Hindlimb muscle (tissue), 1 donor: Measurements from ENCODE around the gene RPL26. TPM values are rescaled to one million over a fixed set of nuclear protein-coding genes. Genes with fewer than 3 reads are reported as not detected.
"Not testable (repeated sequence)": the region's sequence is repeated elsewhere in the genome, so short reads cannot be mapped to it uniquely, and the experiment has no call there.

Source experiments
- DNase-seq: peaks from one replicate; pipeline ENCODE4 v3.0.0-alpha.2; 2013
- polyA plus RNA-seq: library from polyadenylated mRNA; unstranded; fragments of 120-200 nt; gene quantifications from one replicate; pipeline ENCODE4 v1.2.1, GENCODE V29; 2013; ENCODE audit not compliant: insufficient read length

The RPL26 gene
- polyA plus RNA-seq, 1 donor = 2,898 TPM

DNA sequence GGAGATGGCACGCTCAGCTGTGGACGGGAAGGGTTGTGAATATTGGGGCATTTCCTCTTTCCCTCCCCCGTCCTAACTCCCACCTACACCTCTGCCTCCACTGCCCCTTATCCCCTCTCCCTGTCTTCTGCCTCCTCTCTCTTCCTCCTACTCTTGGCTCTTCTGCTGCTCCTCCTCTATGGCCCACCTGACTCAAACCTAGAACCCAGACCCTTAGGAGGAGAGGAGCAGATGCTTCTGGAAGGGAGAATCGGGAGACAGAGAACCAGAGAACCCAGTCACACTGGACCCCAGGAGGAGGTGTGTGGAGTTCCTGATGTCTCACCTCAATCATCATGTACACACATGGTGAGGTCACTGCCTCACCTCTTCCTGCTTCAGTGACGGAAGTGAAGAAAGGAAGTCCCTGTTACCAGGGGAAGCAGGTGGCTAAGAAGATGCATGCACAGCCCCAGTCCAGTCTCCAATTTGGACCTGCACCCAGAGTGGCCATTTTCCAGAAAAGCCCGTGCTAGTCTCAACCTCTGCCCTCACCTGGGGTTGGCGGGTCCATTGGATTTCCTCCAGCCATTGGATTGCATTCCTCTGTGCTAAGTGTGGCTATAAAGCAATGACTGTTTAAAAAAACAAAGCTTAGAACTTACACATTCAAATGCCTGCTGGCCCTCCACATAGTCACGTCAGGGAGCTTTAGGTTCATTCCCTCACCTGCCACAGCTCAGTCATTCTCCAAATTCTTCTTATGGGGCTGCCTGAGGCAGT lies 10.7 kb upstream of the RPL26 start:
- no peak for DNase-seq

DNA sequence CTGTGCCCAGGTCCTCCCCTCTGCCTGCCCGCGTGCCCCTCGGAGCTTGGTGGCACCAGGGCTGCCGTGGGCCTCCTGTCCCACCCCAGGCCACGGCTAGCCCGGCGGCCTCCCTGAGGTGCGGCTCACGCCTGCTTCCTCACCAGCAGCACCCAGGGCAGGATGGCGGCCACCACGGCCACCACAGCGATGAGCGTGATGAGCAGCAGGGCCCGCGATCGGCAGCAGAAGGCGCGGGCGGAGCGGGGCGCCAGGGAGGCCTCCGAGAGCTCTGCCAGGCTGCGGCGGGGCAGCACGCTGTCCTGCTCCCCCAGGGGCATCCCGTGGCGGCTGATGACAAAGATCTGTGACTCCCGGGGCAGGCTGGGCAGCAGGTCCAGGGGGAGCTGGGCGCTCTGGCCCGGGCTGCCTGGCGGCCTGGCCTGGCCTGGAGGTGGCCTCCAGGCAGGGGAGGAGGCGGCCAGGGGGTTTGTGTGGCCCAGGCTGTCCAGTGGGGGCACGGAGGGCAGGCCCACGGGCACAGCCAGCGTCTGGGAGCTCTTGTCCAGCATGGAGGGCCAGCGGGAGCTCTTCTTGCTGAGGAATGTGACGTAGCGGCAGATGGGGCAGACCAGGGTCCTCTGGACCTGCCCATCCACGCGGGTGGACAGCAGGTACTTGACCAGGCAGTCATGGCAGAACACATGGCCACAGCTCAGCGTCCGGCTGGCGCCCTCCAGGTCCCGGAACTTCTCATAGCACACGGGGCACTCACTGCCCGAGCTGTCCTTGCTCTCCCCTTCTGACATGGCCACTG lies 9.9 kb upstream of the RPL26 start:
- no peak for DNase-seq

DNA sequence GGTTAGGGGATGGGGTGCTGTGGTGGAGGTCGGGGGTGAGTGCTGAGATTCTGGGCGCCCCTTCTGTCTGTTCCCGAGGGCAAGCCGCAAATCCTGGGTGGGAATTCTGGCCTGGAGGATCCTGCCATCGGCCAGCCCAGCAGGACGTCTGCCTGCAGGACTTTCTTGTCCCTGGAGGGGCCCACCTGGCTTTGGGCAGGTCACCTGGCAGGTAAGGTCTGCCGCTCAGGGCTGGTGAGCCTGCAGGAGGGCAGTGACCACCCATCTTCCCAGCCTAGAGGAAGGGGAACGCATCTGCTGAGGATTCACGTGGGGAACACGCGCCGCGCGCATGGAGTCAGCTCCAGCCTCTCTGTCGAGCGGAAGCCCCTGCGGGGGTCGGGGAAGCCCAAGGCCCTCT lies 9.3 kb upstream of the RPL26 start:
- DNase-seq = no peak

DNA sequence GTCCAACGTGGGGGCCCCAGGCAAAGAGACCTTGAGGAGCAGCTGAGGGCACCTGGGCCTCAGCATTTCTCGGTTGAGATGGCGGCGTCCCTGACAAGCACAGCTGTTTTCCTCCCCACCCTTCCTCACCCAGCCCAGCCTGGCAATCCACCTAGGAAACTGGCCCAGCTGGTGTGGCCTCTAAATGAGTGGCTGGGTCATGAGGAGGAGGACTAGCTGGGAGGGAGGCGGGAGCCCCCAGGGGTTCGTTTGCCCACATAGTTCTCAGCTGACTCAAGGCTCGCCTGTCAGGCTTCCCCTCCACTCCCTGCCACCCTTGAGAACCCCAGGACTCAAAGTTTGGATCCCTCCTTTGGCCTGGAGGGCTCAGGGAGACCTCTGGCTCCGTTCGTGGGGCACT lies 8.7 kb upstream of the RPL26 start:
- no peak for DNase-seq

DNA sequence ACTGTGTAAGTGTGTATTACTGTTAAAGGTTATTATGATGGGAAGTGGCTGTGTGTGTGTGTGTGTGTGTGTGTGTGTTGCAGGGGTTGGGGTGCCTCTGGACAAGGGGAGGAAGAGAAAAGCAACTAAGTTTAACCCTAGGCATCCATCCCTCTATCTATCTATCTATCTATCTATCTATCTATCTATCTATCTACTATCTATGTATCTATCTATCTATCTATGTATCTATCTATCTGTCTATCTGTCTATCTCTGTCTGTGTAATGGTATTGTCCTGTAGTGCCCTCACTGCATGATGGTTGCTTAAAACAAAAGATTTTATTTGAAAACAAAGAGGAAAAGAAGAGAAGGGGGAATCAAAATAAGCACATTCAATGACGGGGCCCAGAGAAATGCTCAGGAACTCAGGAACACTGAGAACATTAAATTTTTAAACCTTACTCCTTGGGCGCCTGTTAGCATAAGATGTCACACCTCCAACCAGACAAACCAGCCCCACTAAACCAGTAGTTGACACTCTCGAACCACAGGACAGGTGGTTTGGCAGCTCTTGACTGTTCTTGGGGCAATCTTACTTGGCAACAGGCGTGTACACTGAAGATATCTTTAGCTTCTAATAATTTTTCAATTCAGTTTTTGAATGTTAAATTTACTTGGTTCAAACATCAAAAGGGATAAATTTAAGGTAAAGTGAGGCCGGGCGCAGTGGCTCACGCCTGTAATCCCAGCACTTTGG lies 5.1 kb upstream of the RPL26 start:
- DNase-seq = no peak

DNA sequence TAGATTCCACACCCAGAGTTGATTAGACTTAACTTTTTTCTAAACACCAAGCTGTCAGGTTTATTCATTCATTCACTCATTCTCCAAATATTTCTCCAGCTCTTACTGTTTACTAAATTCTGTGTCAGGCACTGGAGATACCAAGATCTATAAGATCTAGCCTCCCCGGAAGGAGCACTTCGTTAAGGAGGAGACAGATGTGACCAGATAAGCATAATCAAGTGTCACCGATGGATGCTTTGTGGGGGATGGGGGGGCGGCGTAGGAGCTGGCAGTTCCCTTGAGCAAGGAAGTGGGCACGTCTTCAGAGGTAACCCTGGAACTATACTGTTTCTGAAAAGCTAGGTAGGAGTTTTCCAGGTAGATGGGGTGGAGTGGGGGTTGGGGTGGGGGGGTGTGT lies 3.8 kb upstream of the RPL26 start:
- no peak for DNase-seq

DNA sequence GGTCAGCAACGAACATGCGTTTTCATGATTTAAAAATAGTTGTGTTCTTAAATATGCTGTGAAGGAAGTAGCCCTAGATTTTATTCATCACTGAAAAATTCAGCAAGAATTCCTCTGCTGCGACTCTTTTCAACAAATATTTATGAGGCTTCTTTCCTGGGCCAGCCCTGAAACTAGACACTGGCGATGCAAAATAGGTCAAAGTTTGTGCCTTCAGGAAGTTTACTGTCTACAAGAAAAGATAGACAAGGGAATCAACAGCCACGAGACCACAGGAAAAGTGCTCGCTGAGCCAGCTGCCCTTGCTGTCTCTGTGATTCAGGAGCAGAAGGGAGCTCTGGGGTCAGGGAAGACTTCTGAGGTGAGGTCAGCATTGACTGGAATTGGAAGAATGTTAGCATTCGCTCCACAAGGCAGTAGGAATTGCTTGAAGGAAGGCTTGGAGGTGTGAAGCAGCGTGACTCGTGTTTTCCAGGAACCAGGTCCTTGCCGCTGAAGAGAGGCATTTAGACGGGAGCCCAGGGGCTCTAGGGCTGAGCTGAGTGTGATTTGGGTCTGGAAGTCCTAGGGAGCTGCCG lies 1.9 kb upstream of the RPL26 start:
- no peak for DNase-seq

DNA sequence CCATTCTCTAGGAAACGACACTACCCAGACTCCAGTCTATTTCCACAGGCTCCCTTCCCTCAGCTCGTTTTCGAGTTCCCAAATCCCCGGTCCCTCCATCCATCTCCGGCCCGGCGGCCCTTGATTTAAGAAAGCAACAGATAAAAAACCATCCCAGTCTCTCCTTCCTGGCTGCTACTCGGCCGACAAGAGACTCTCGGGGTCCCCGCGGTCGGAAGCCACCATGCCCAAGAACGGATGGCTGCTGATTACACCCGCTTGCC lies 182 bp downstream of the RPL26 start:
- DNase-seq = no peak

DNA sequence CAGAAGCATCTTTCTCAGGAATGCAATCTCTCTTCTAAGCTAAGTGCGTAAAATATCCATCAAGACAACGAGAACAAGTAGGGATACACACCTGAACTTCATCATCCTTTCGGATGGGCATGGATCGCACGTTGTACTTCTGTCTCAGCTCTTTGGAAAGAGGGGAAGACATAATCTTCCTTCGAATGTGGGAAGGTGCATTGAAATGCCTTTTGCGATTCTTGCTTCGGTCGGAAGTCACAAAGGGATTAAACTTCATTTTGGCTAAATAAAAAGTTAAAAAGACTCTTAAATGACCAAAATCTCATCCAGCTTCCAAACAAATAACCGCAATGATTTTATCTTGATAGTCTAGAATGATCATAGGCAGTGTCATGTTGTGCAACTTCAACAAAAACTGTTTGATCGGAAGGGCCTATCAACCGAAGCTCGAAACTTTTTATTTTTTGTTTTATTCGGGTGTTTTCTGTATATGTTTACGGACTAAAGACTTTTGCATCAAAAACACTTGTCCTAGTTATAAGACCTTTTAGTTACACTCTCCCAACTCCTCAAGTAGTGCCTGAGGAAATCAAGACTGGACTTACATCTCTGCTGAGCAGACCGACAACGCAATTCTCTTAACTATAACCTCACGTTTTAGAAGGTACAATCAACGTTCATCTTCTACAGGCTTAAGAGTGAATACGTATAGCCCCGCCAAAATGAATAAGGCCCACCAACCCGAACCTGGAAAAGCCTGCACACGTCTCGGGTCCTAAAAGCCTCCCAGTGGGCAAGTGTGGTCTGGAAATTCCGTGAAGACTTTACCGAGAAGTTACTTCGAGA lies 727 bp downstream of the RPL26 start:
- no peak for DNase-seq

DNA sequence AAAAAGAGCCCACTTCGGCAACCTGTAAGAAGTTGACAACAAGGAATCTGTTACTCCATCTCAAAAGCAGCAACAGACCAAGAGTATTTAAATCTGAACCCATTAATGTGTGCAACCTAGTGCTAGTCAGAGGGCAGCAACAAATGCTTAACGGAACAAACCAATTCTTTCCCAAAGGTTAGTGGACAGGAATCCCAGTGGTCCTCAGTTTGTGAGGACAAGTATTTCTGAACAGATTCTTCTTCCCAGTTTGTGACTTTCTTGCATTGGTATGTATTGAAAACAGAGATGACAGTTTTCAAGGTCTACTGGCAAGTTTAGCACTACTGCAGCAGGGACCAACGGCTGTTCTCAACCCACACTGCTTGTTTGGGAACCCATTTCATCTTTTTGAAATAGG lies 2.9 kb downstream of the RPL26 start:
- DNase-seq = no peak

DNA sequence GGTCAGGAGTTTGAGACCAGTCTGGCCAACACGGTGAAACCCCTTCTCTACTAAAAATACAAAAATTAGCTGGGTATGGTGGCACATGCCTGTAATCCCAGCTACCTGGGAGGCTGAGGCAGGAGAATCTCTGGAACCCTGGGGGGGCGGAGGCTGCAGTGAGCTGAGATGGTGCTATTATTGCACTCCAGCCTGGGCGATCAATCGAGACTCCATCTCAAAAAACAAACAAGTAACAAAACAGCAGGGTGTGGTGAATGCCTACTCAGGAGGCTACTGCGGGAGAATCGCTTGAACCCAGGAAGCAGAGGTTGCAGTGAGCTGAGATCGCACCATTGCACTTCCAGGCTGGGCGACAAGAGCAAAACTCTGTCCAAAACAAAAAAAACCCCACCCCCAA lies 4.9 kb downstream of the RPL26 start:
- not testable (repeated sequence) for DNase-seq

DNA sequence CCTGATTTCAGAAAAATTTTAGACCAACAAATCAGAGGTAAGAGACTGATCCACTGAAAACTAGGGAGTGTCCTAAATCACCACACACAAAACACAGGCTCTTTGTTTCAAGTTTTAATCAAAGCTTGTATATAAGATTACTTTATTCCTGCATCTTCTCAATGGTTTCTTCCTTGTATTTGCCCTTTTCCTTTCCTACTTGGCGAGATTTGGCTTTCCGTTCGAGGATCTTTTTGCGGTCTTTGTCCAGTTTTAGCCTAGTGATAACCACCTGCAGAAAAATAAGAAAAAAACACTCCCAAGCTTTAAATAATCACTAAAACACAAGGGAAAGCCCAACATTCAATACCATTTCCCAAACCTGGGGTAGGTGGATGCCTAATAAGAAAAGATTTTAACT lies 5.6 kb downstream of the RPL26 start:
- no peak for DNase-seq

DNA sequence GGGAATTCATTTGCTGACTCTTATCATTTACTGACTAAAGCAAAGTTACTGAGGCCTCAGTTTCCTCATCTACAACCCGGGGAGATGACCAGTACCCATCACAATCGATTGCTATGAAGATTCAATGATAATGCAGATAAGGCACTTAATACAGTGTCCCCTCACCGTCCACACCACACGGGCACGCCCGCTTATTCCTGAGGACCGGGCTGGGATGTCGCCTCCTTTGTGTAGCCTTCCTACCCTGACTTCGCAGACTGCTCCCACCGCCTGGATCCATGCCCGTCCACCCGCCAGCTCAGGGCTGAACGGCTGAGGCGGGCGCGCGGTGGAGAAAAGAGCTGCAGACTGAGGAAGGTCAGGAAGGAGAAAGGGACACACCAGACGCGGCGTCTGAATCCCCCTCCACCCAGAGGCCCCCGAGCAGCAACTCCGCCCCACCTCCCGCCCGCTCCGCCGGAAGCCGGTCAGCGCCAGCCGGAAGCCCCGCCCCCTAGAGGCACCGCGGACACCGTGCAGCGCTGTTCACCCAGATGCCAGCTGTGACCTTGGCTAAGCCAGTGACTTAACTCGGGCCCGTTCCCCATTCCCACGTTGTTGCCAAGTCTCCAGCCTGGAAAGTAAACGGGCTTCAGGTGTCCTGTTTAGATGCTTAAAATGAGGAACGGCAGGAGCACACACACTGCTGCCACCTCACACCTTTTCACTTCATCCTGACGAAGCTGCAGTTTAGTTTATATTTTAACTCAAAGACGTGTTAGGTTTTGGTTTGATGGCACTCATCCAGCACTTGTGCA lies 6.5 kb downstream of the RPL26 start, which contains the start of gene KRABD2:
TSS of gene KRABD2 (minus strand) at position 434 of the 797 bp plus-strand sequence.
- DNase-seq = peak; percentile 89

DNA sequence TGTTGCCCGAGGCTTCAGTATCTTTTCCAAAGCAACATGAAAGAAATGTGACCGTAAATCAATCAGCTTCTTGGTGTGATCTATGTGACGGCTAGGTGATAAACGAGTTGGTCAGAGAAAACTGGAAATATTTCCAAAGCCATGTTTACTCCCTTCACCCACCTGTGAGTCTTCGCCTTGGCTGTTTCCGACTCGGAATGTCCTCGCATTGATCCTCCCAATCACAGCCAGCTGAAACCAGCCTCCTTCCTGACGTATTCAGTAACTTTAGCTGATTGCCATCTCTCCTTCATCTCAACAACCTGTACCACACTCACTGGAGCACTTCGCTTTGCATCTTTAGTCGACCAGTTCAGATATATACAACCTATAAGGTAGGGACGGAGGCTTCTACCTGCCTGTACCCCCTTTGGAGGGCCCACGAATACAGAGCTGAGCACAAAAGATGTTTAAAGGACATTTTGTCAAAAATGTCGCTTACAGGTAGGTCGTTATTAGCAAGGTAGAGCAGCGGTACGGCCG lies 7.2 kb downstream of the RPL26 start:
- DNase-seq = no peak

DNA sequence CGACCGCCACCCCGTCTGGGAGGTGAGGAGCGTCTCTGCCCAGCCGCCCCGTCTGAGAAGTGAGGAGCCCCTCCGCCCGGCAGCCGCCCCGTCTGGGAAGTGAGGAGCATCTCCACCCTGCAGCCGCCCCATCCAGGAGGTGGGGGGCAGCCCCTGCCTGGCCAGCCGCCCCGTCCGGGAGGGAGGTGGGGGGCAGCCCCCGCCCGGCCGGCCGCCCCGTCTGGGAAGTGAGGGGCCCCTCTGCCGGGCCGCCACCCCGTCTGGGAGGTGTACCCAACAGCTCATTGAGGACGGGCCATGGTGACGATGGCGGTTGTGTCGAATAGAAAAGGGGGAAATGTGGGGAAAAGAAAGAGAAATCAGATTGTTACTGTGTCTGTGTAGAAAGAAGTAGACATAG lies 9.1 kb downstream of the RPL26 start:
- DNase-seq = not testable (repeated sequence)

DNA sequence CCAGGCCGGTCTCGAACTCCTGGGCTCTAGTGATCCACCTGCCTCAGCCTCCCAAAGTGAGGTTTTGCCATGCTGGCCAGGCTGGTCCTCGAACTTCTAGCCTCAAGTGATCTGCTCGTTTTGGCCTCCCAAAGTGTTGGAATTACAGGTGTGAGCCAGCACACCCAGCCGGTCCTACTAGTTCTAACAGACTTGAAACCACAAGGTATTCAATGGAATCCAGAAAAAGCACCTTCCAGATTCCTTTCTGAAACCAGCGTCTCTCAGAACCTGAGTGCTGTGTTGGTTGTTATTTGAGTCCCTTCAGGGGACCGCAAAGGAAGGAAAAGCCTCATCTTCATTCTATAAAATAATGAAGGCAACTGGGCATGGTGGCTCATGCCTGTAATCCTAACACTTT lies 10.6 kb downstream of the RPL26 start:
- DNase-seq = no peak

DNA sequence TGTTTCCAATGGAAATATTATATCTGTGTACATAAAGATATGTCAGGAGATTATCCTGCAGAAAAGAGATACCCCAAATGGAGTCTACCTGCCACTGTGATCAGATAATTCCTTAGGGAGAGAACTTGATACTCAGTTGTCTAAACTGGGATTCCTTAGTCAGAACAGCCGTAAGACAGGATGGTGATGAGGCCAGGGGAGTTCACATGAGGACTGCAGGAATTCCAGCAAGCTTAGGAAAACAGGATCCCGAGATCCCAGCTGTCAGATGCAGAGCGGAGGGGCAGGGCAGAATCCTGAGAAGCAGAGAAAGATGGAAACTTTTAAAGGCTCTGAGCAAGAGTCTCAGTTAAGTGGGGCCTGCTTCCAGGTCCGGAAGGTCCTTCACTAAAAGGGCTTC lies 11.2 kb downstream of the RPL26 start:
- no peak for DNase-seq

DNA sequence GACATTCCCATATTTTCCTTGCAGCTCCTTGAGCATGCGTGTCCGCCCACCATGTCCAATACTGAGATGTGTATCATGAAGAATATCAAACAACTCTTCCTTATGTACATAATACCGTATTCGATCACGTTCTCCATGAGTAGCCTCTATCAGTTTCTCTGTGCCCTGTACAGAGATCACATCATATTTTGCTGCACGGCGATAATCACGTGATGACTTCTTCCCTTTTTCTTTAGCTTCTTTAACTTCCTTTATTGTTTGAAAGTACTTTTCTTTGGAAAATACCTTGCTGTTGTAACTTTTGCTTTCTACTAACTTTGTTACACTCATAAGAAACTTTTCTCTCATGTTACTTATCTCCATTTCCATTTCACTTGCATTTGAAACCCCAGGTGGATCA lies 13.0 kb downstream of the RPL26 start:
- no peak for DNase-seq

DNA sequence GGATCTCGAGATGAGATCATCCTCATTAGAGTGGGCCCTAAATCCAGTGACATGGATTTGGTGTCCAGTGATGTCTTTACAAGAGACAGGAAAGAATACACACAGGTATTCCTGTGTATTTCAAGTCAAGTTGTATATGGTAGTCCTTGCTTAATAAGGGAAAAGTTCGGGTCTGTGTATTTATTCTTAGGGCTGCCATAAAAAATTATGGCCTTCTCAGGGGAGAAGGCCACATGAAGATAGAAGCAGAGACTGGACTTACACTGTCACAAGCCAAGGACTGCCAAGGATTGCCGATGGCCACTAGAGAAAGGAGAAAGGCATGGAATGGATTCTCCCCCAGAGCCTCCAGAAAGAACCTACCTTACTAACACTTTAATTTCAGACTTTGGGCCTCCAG lies 14.8 kb downstream of the RPL26 start:
- DNase-seq = no peak

DNA sequence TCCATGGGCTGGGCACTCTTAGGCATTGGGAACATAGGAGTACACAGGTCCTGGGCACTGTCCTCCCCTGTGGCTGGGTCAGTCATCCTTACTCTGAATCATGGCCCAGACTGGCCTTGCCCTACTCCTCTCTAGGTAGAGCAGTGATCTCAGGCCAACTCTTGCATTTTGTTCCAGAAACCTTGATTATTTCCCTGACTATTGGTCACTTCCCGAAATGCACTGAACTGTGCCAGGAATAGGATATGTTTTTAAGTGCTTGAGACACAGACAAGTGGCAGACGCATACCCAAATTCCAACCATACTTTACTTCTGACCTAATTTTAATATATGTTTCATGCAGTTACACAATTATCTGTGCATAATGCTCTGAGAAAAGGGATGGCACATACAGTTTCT lies 16.8 kb downstream of the RPL26 start:
- no peak for DNase-seq

DNA sequence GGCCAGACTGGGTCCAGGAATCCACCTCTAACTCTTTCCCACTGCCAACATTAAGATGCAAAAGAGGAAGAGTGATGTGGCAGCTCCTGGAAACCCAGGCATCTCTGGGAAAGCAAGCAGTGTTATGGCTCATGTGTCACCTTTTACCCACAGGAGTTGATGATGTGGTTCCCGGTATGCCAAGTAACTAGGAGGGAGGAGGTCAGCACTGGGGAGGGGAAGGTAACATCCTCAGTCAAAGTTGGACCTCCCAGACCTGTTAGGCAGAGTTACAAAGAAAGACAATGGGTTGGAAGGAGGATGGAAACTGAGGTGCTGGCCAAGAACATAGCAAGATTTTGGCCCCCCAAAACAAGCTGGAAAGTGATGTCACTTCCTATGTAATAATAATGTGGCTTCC lies 17.9 kb downstream of the RPL26 start:
- DNase-seq = no peak
